Loucy (cell line): ENCODE results near the gene GATA6.

Experiments used
- H2AFZ ChIP-seq: fragments of 200-600 bp; sonication (generic); 2 replicates; pipeline ENCODE4 v1.6.0; 2016; ENCODE audit warnings: antibody characterized with exemption, mild to moderate bottlenecking, low read length, moderate library complexity
- H3F3A ChIP-seq: fragments of 200-600 bp; 2 replicates; pipeline ENCODE4 v1.6.0; 2016; ENCODE audit warnings: antibody characterized with exemption, low read depth, mild to moderate bottlenecking
- H3K27me3 ChIP-seq: fragments of 200-600 bp; sonication (generic); 2 replicates; pipeline ENCODE4 v1.6.1; 2014; ENCODE audit warnings: low read length, mild to moderate bottlenecking; ENCODE audit not compliant: insufficient read depth, poor library complexity, severe bottlenecking
- H3K36me3 ChIP-seq: fragments of 200-600 bp; sonication (generic); 2 replicates; pipeline ENCODE4 v1.6.1; 2016; ENCODE audit warnings: low read length; ENCODE audit not compliant: insufficient read depth
- H3K4me1 ChIP-seq: fragments of 200-600 bp; sonication (generic); 2 replicates; pipeline ENCODE4 v1.5.1; 2014; ENCODE audit warnings: low read length, mild to moderate bottlenecking; ENCODE audit not compliant: insufficient read depth, poor library complexity, severe bottlenecking
- H3K4me2 ChIP-seq: fragments of 200-600 bp; sonication (generic); 2 replicates; pipeline ENCODE4 v1.6.0; 2014; ENCODE audit warnings: antibody characterized with exemption, low read length, low read depth, mild to moderate bottlenecking; ENCODE audit not compliant: poor library complexity, severe bottlenecking
- H3K4me3 ChIP-seq: fragments of 200-600 bp; sonication (generic); 2 replicates; pipeline ENCODE4 v1.5.1; 2014; ENCODE audit warnings: low read length, mild to moderate bottlenecking, mixed read lengths; ENCODE audit not compliant: poor library complexity, severe bottlenecking
- H3K79me2 ChIP-seq: fragments of 200-600 bp; sonication (generic); 2 replicates; pipeline ENCODE4 v1.6.1; 2014; ENCODE audit warnings: low read length; ENCODE audit not compliant: insufficient read depth
- H3K9ac ChIP-seq: fragments of 200-600 bp; sonication (generic); 2 replicates; pipeline ENCODE4 v1.6.0; 2014; ENCODE audit warnings: mild to moderate bottlenecking, low read depth, low read length, moderate library complexity; ENCODE audit not compliant: poor library complexity, severe bottlenecking
- H3K9me2 ChIP-seq: fragments of 200-600 bp; sonication (generic); replicated peaks from 2 replicates; pipeline ENCODE4 v1.6.1; 2016; ENCODE audit warnings: low read depth, low read length, mixed read lengths
- H3K9me3 ChIP-seq: fragments of 200-600 bp; sonication (generic); 2 replicates; pipeline ENCODE4 v1.6.1; 2014; ENCODE audit warnings: mild to moderate bottlenecking, antibody characterized with exemption, low read length, low read depth; ENCODE audit not compliant: insufficient read depth
- H4K20me1 ChIP-seq: fragments of 200-600 bp; sonication (generic); 2 replicates; pipeline ENCODE4 v1.6.0; 2014; ENCODE audit warnings: antibody characterized with exemption, low read length, mild to moderate bottlenecking; ENCODE audit not compliant: insufficient read depth, poor library complexity, severe bottlenecking
- EZH2phosphoT487 ChIP-seq: fragments of 200-600 bp; IDR thresholded peaks from 2 replicates; pipeline ENCODE4 v1.6.1; 2018; ENCODE audit warnings: antibody characterized with exemption, mild to moderate bottlenecking, moderate library complexity, borderline replicate concordance
- TF ChIP-seq, protein P1 (sequence below): fragments of 200-600 bp; sonication (generic); conservative IDR thresholded peaks from 2 replicates; pipeline ENCODE4 v1.5.1; 2014; ENCODE audit warnings: mild to moderate bottlenecking, antibody characterized with exemption, low read length

The GATA6 gene

DNA sequence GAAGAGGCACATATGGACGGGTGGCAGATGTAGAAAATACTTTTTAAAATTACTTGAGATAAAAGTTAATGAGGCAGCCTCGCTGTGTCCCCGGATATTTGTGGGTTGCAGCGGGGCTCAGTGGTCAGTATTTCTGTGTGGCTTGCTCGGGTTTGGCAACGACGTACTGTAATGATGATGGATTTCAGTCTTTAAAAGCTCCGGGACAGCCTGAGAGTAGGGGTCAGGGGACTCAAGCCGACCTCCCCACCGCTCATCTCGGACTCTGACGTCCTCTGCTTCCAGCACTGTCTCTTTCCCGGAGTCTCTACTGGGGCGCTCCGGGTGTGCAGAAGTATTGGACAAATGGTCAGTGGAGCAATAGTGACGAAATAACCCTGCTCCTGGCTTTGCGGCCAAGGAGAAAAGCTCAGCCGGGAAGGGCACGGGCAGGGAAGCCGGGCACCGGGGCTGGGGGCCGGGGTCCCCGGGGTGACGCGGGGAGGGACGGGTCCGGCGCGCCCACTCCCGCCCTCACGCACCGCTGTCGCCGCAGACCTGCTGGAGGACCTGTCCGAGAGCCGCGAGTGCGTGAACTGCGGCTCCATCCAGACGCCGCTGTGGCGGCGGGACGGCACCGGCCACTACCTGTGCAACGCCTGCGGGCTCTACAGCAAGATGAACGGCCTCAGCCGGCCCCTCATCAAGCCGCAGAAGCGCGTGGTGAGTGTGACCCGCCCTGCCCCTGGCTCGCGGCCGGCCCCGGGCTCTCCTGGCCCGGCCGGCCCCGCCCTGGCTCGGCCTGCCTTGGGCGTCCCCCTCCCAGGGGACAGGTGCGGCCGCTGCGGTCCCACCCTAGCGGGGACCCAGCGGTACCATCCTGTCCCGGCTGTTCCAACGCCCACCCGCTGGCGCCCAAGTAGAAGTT is 7.3 kb downstream of the GATA6 start:
- Histone ChIP-seq H3K9me3 (no peaks in the 10 kb centered on the region), H3K9ac (no peak overlapping the region), H4K20me1 (no peaks in the 10 kb centered on the region), H3K27me3 (no peaks in the 10 kb centered on the region), H3F3A (no peaks in the 10 kb centered on the region), H3K4me1 (no peaks in the 10 kb centered on the region), H3K9me2 (no peaks in the 10 kb centered on the region), H3K4me3 (no peak overlapping the region), H3K36me3 (no peaks in the 10 kb centered on the region), H3K4me2 (no peak overlapping the region), H2AFZ (no peak overlapping the region), H3K79me2 (no peaks in the 10 kb centered on the region)
- TF ChIP-seq, protein P1, sequence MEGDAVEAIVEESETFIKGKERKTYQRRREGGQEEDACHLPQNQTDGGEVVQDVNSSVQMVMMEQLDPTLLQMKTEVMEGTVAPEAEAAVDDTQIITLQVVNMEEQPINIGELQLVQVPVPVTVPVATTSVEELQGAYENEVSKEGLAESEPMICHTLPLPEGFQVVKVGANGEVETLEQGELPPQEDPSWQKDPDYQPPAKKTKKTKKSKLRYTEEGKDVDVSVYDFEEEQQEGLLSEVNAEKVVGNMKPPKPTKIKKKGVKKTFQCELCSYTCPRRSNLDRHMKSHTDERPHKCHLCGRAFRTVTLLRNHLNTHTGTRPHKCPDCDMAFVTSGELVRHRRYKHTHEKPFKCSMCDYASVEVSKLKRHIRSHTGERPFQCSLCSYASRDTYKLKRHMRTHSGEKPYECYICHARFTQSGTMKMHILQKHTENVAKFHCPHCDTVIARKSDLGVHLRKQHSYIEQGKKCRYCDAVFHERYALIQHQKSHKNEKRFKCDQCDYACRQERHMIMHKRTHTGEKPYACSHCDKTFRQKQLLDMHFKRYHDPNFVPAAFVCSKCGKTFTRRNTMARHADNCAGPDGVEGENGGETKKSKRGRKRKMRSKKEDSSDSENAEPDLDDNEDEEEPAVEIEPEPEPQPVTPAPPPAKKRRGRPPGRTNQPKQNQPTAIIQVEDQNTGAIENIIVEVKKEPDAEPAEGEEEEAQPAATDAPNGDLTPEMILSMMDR = no peak
- TF ChIP-seq EZH2phosphoT487 = no peak

DNA sequence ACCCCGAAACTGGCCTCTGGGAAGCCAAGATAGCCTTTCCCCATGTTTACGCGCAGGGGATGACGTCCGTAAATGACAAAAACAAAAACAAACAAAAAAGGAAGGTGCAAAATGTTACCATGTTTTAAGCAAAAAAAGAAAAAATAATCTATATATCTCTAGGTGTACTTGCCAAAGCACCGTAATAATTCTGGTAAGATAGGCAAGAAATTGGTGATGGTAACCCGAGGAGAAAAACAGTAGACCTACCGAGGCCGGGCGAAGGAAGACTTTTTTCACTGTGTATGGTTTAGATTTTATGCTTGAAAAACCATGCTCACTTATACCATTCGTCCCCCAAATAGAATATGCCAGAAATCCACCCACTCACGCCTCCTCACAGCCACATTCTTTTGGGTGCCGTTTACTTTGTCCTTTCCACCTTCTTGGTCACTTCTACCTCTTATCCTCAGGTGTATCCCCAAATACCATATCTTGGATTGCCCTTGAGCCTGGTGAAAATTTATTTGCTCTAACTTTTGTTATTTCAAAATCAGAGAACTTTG is 8.0 kb downstream of the GATA6 start:
- H3K79me2 ChIP-seq = no peaks in the 10 kb centered on the region
- H4K20me1 ChIP-seq = no peaks in the 10 kb centered on the region

DNA sequence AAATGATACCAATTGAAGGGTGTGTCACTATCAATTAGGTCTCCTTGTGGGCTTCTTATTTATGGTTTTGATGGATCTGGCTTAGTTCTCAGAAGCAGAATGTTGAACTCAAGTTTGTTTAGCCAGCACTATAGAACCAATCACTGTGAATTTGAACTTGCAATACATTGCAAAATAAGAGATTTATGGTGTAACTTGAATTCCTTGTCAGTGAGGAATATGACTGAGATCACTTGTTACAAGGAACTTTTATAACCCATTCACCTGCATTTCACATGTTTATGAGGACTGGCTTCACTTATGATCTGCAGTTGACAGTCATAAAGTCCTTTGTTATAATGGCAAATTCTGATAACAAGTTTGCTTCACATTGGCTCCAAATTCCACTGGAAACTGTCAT is 9.8 kb downstream of the GATA6 start:
- H3K9me3 ChIP-seq = no peaks in the 10 kb centered on the region
- no peak overlapping the region for H3K4me2 ChIP-seq
- H3K4me3 ChIP-seq = no peak overlapping the region
- TF ChIP-seq, protein P1 = no peak
- TF ChIP-seq EZH2phosphoT487 = no peak
- H3K4me1 ChIP-seq = no peaks in the 10 kb centered on the region
- H3K79me2 ChIP-seq = no peaks in the 10 kb centered on the region
- H4K20me1 ChIP-seq = no peaks in the 10 kb centered on the region
- H3F3A ChIP-seq = no peaks in the 10 kb centered on the region
- H3K9ac ChIP-seq = no peak overlapping the region
- H3K9me2 ChIP-seq = no peaks in the 10 kb centered on the region
- no peak overlapping the region; the same call in 1 of the 2 replicates for H2AFZ ChIP-seq
- H3K36me3 ChIP-seq = no peaks in the 10 kb centered on the region
- H3K27me3 ChIP-seq = no peaks in the 10 kb centered on the region

More for the DNA sequence above, 8.0 kb downstream of the GATA6 start:
- no peaks in the 10 kb centered on the region for H3K9me2 ChIP-seq
- no peak for TF ChIP-seq EZH2phosphoT487
- TF ChIP-seq, protein P1 = no peak
- H3K4me2 ChIP-seq = no peak overlapping the region
- no peaks in the 10 kb centered on the region for H3F3A ChIP-seq
- H3K9ac ChIP-seq = no peak overlapping the region
- H3K27me3 ChIP-seq = no peaks in the 10 kb centered on the region
- no peaks in the 10 kb centered on the region for H3K9me3 ChIP-seq
- no peaks in the 10 kb centered on the region for H3K4me1 ChIP-seq
- no peaks in the 10 kb centered on the region for H3K36me3 ChIP-seq
- H3K4me3 ChIP-seq = no peak overlapping the region
- no peak overlapping the region for H2AFZ ChIP-seq
